ENCODE data around the gene P2RX6. TPM values are rescaled to one million over a fixed set of nuclear protein-coding genes. Genes with fewer than 3 reads are reported as not detected.
"Not testable (repeated sequence)": the region's sequence is repeated elsewhere in the genome, so short reads cannot be mapped to it uniquely, and the experiment has no call there.

Gene P2RX6
- polyA plus RNA-seq, 1 experiment: 2.0 TPM

GRCh38 chr22:21067901-21068680 is 53.1 kb downstream of the P2RX6 start:
- no peak for DNase-seq (ENCODE audit: low read depth)
- POLR2A ChIA-PET: no interaction called here
- no peak overlapping the region for H3K4me3 ChIP-seq (ENCODE audit: low read depth, low read length)
- CTCF ChIA-PET: no interaction called here
- H3K27me3 ChIP-seq (ENCODE audit: control insufficient read depth, insufficient read depth, low read length): peaks cover 5% of the 10 kb centered on the region
- H3K36me3 ChIP-seq (ENCODE audit: control insufficient read depth, insufficient read depth, low read length): no peaks in the 10 kb centered on the region
- no peak for TF ChIP-seq CTCF (IDR thresholded peaks at IDR 0.05; ENCODE audit: insufficient read depth, low read depth, low read length)

DNA sequence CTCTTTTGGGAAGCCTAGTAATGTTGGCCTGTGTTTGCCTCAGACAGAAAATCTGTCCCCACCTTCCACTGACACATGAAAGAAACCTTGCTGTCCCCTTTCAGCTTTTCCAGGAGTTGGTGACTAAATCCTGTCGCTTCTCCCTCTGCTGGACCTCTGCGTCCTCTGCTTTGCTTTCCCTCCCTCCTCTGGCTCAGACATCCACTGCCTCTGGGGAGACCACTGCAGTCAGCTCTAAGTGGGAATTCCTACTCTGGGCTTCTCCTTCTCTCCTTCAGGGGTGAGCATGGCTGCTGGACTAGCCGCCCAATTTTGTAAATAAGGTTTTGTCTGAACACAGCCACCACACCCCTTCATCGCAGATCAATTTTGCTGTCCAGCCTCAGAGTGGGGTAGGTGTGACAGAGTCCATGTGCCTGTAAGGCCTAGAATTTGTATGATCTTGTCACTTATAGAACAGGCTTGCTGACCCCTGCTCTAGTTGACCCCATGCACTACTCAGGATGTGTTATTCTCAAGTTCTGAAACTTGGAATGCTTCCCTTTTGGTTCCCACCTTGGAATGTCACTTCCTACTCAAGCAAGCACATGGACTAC is 53.8 kb downstream of the P2RX6 start:
- TF ChIP-seq CTCF (IDR thresholded peaks at IDR 0.05; ENCODE audit: insufficient read depth, low read depth, low read length): no peak
- Histone ChIP-seq H3K4me3 (ENCODE audit: low read depth, low read length) (no peak overlapping the region), H3K27me3 (ENCODE audit: control insufficient read depth, insufficient read depth, low read length) (peaks cover 5% of the 10 kb centered on the region), H3K36me3 (ENCODE audit: control insufficient read depth, insufficient read depth, low read length) (no peaks in the 10 kb centered on the region)
- no peak for DNase-seq (ENCODE audit: low read depth)
- POLR2A ChIA-PET: no interaction called here
- CTCF ChIA-PET: no interaction called here

- no peak for TF ChIP-seq CTCF (IDR thresholded peaks at IDR 0.05; ENCODE audit: insufficient read depth, low read depth, low read length)
- H3K4me3 ChIP-seq (ENCODE audit: low read depth, low read length): no peak overlapping the region
- peaks cover 5% of the 10 kb centered on the region for H3K27me3 ChIP-seq (ENCODE audit: control insufficient read depth, insufficient read depth, low read length)
- POLR2A ChIA-PET: no interaction called here
- CTCF ChIA-PET: no interaction called here
- H3K36me3 ChIP-seq (ENCODE audit: control insufficient read depth, insufficient read depth, low read length): no peaks in the 10 kb centered on the region
- no peak for DNase-seq (ENCODE audit: low read depth)
Observed at GRCh38 chr22:21069375-21069774, 54.4 kb downstream of the P2RX6 start.

DNA sequence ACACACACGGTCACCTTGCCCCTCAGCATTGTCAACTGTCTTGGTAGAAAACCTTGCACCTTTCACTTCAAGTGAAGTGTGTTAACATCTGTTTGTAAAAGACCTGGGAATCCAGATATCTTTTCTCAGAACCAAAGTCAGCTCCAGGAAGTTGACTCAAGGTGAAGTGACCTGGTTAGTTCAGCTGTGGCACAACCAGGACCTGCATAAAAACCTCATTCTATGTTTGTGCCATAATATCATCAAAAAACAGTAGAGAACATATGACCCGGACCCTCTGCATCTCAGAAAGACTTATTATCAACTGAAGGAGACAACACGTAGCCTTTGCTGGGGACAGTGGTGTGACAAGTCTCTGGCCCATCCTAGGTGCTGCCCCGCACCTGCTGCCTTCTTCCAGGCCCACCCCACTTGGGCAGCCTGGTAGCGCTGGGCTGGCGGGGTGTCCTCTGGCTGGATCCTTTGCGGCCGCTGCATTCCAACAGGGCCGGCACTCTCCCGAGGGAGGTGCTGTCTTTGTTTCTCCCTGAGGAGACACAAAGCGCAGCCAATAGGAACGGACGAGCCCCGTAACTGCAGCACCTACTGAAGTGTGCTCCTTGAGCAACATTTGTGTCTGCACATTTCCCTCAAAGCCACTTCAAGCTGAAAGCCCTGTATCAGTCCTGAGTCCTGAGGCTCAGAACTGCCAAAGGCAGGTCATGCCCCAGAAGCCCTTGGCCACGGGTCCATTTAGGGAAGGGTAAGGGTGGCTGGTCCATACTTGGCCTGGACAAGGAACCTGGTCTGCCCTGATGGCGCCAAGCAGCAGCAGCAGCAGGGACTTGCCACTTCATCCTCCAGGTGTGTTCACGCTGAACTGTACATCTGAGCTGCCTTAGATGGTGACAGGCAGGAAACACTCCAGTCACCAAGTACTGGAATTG is 56.0 kb downstream of the P2RX6 start:
- no peak for DNase-seq (ENCODE audit: low read depth)
- no peak overlapping the region for H3K4me3 ChIP-seq (ENCODE audit: low read depth, low read length)
- no peaks in the 10 kb centered on the region for H3K36me3 ChIP-seq (ENCODE audit: control insufficient read depth, insufficient read depth, low read length)
- ChIA-PET POLR2A (no interaction called here), CTCF (interaction anchor here (1.1 kb wide), 1 partner anchor 33 kb away, joined by 3 read pairs; no protein-coding TSS in a partner anchor)
- H3K27me3 ChIP-seq (ENCODE audit: control insufficient read depth, insufficient read depth, low read length): no peaks in the 10 kb centered on the region
- no peak for TF ChIP-seq CTCF (IDR thresholded peaks at IDR 0.05; ENCODE audit: insufficient read depth, low read depth, low read length)

GRCh38 chr22:21071796-21072195 is 56.8 kb downstream of the P2RX6 start:
- H3K36me3 ChIP-seq (ENCODE audit: control insufficient read depth, insufficient read depth, low read length); CTCF ChIA-PET; H3K27me3 ChIP-seq (ENCODE audit: control insufficient read depth, insufficient read depth, low read length); POLR2A ChIA-PET; DNase-seq (ENCODE audit: low read depth); H3K4me3 ChIP-seq (ENCODE audit: low read depth, low read length): not testable (repeated sequence)
